OCI-LY1 (cell line): ENCODE data around the gene TACR2.

Experiments
- EZH2 ChIP-seq: fragments of 200-600 bp; sonication (generic), shearing (Covaris generic); IDR thresholded peaks from 2 replicates; pipeline ENCODE4 v1.8.0; 2017; ENCODE audit warnings: borderline replicate concordance, mixed run types, mild to moderate bottlenecking, antibody characterized with exemption, low read length, moderate library complexity, mixed read lengths
- TF ChIP-seq, protein P1 (sequence below): fragments of 200-600 bp; sonication (generic), shearing (Covaris generic); IDR thresholded peaks from 2 replicates; pipeline ENCODE4 v1.5.1; 2017; ENCODE audit warnings: mild to moderate bottlenecking, antibody characterized with exemption, low read length, moderate library complexity, mixed read lengths

DNA sequence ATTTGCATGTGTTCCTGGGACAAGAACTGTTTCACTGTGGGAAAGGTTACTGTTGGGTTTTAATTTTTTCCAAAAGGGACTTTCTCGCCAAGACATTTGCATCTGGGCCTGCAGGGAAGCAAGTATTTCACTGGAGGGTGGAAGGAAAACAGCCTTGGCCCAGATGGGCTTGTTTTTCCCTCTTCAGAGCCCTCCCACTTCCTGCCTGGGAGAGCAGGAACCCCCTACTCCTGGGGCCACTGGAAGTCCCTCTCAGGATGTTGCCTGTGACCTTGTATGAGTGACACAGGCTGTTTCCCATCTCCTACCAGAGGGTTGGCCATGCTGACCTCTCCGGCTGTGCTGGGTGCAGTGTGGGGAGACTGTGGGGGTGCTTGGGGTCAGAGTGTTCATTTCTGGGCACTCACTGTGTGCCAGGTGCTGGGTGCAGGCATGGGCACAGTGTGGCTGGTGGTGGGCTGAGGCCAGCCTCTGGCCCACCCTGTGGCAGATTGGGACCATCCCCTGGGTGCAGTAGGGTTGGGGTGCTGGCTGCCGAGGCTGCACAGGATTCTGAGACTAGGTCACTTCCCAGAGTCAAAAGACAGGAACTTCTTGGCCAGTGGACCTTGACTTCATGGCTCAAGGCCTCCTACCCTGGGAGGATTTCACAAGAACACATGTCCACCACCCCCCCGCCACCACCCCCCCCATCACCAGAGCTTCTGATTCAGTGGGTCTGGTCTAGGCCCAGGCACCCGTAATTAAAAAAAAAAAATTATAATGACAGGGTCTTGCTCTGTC, 44.7 kb upstream of the TACR2 start:
- TF ChIP-seq, protein P1, sequence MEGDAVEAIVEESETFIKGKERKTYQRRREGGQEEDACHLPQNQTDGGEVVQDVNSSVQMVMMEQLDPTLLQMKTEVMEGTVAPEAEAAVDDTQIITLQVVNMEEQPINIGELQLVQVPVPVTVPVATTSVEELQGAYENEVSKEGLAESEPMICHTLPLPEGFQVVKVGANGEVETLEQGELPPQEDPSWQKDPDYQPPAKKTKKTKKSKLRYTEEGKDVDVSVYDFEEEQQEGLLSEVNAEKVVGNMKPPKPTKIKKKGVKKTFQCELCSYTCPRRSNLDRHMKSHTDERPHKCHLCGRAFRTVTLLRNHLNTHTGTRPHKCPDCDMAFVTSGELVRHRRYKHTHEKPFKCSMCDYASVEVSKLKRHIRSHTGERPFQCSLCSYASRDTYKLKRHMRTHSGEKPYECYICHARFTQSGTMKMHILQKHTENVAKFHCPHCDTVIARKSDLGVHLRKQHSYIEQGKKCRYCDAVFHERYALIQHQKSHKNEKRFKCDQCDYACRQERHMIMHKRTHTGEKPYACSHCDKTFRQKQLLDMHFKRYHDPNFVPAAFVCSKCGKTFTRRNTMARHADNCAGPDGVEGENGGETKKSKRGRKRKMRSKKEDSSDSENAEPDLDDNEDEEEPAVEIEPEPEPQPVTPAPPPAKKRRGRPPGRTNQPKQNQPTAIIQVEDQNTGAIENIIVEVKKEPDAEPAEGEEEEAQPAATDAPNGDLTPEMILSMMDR: no peak
- no peak for TF ChIP-seq EZH2
